Measurements from ENCODE around the gene PPOX.
A peak's percentile ranks its signal among the peaks of the same experiment; 100 is the strongest.

Gene PPOX

DNA sequence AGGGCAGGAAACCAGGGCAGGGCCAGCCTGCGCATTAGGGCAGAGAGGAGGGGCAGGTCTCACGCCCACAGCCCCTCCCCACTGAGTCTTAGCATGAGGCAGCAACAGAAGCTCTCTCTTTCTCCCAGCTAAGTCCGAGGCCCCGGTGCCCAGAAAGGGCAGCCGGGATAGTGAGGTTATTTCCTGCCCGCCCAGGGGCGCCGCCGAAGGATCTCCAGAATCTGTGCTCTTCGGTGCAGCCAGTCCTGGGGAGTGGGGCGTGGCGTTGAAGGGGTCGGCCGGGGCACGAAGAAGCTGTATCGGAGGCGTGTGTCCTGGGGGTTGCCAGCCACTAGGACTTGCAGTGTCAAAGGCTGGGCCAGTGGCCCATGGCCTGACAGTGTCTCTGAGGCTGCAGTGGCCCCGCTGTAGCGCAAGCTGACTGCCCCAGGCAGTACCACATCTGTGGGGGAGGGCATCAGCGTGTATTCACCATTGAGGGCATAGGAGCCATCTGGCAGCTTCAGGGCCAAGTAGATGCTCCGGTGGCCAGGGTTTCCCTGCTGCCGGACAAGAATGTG lies 24.8 kb downstream of the PPOX start:
- Mint-ChIP-seq H3K9me3 (no peaks in the 10 kb centered on the region), H3K4me3 (no peak overlapping the region), H3K4me1 (peaks cover 67% of the 10 kb centered on the region), H3K36me3 (peaks cover 1% of the 10 kb centered on the region), H3K27ac (no peak overlapping the region), H3K27me3 (no peaks in the 10 kb centered on the region)
- CTCF ChIA-PET = interaction anchor here (0.7 to 4.6 kb wide), 17 partner anchors 9 to 193 kb away, joined by 3 to 53 read pairs (median 9); partner anchors contain the start of genes APOA2, FCER1G, NDUFS2 and PPOX
- DNase-seq = no peak

DNA sequence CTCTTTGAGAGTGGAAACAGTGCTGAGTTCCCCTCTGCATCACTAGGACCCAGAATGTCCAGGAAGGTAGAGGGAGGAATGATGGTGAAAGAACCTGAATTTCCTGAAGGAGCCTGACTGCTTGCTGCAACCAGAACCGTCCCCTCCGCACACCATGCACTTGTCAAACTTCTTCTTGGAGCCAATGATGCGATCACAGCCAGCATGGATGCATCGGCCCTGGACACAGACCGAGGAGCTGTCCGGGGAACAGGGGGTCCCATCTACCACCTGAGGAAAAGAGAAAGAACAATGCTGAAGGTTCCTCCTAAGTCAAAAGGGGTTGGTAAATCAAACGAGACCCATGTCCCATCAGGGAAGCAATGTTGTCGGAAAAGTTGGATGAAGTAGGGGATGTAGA lies 25.7 kb downstream of the PPOX start:
- Mint-ChIP-seq H3K27ac (no peak overlapping the region), H3K4me3 (no peak overlapping the region), H3K4me1 (peaks cover 65% of the 10 kb centered on the region), H3K27me3 (no peaks in the 10 kb centered on the region), H3K9me3 (no peaks in the 10 kb centered on the region), H3K36me3 (peaks cover 1% of the 10 kb centered on the region)
- CTCF ChIA-PET = interaction anchor here (0.7 to 4.6 kb wide), 21 partner anchors 10 to 192 kb away, joined by 3 to 53 read pairs (median 8); partner anchors contain the start of genes APOA2, DEDD, FCER1G and NDUFS2
- DNase-seq = no peak

DNA sequence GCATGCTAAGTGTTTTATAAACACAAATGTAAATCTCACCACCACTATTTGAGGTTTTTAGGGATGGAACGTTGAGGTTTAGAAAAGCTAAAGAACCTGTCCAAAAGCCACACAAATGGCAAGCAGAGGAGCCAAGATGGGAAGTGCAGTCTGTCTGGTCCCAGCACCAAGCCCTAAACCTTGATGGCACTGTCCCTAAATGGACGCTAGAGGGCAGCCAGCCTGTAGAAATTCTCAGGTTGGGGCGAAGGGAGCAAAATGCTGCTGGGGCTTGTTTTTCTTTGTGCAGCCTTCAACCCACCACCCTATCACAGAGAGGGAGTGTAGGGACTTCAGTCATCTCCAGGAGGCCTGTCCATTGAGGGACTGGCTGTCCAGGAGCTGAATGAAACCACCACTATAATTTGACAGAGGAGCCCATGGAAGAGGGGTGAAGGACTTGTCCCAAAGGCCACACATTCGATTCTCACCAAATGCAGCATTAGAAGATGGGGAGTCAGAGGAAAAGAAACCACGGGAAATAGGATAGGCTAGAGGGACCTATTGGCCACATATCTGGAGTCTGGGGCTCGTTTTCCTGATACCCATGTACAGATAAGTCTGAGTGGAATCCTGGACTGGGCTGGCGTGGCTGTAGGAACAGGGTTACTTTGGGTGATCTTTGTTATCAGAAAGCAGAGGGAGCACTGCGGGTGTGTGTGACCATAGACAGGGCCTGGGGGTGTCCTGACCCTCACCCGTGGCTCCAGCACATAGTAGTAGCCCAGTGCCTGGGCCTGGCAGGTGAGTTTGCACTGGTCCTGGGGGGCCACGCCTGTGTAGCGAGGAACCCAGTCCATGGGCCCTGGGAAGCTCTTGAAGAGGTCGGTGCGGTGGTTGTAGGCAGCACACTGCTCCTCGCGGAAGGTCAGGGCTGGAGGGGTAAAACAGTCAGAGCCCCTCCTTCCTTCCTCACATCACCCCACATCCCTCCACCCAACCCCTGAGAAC lies 26.5 kb downstream of the PPOX start:
- CTCF ChIA-PET = interaction anchor here (0.5 to 4.6 kb wide), 22 partner anchors 10 to 608 kb away, joined by 3 to 53 read pairs (median 8); partner anchors contain the start of genes APOA2, DEDD, FCER1G and NDUFS2
- Mint-ChIP-seq H3K9me3 (no peaks in the 10 kb centered on the region), H3K4me3 (no peak overlapping the region), H3K27ac (peak overlapping the region; percentile 86), H3K36me3 (no peaks in the 10 kb centered on the region), H3K27me3 (no peaks in the 10 kb centered on the region), H3K4me1 (peaks cover 62% of the 10 kb centered on the region)
- peak; percentile 78 for DNase-seq

DNA sequence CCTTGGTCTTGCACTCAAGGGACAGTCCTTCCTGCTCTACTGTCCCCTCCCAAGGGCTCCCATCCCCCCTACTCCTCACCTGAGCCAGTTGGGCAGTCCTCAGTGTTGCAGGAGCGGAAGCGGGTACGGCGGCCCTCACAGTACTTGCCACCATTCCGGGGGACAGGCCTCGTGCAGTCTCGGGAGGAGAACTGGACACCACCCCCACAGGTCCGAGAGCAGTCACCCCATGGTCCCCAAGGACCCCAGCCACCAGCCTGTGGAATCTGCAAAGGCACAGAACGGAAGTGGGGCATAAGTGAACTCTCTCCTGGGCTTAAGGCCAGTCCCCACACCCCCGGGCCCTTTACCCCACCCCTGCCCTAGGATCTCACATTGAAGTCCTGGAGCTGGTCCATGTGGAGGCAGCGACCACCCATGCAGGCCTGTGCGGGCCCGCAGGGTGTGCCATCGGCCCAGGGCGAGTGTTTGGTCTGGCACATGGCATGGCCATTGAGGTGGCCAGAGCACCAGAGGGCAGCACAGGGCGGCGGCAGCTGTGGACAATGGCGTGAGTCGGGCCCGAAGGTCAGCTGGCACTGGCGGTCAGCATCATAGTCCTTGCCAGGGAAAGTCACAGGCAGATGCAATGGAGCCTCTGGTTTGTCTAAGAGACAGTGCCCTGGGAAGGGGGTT lies 27.5 kb downstream of the PPOX start:
- Mint-ChIP-seq H3K4me1 (peaks cover 58% of the 10 kb centered on the region), H3K9me3 (no peaks in the 10 kb centered on the region)

DNA sequence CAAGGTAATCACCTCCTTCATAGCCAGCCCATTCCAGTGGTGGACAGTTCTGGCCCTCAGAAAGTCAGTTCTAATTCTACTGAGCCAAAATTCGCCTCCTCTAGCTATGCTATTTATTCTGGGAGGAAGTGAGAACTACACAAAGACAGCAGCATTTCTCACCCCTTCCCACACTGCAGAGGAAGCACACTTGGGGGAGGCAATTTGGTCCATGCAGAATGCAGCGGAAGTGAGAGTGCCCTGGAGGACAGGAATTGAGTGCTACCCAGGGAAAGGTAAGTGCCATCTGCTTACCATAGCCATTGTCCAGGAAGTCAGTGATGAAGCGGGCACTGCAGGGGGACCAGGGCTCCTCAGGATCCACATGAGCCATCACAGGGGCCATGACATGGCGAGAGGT lies 28.9 kb downstream of the PPOX start:
- no peak for DNase-seq
- Mint-ChIP-seq H3K9me3 (no peaks in the 10 kb centered on the region), H3K4me1 (peaks cover 65% of the 10 kb centered on the region), H3K36me3 (no peaks in the 10 kb centered on the region), H3K4me3 (no peak overlapping the region), H3K27me3 (no peaks in the 10 kb centered on the region), H3K27ac (peak overlapping the region; percentile 85)
- CTCF ChIA-PET = interaction anchor here (1.2 to 4.6 kb wide), 5 partner anchors 7 to 187 kb away, joined by 3 to 53 read pairs (median 7); partner anchors contain the start of genes NDUFS2, PPOX and TOMM40L

More for the DNA sequence above, 27.5 kb downstream of the PPOX start:
- H3K27me3 Mint-ChIP-seq = no peaks in the 10 kb centered on the region
- H3K36me3 Mint-ChIP-seq = no peaks in the 10 kb centered on the region
- H3K4me3 Mint-ChIP-seq = no peak overlapping the region
- CTCF ChIA-PET = interaction anchor here (1.2 to 4.6 kb wide), 10 partner anchors 9 to 189 kb away, joined by 3 to 53 read pairs (median 9); partner anchors contain the start of genes NDUFS2, PPOX and TOMM40L
- H3K27ac Mint-ChIP-seq = peak overlapping the region; percentile 49
- no peak for DNase-seq

DNA sequence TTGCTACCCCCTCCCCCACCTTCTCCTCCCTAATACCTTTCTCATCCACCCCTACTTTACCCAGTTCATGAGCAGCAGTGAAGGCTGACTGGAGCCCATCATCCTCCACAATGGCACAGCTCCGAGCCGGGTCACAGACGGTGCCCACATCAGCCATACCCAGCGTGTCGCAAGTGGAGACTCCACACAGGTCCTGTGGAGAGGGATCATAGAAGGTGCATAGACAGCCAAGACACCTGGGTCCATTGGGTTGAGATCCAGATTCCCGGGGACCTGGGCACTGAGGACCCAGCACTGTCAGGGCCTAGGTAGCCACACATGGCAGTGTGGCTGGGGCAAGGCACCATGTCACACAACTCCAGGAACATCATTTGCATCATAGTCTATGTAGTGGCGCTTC lies 29.9 kb downstream of the PPOX start:
- Mint-ChIP-seq H3K4me1 (peaks cover 70% of the 10 kb centered on the region), H3K27ac (no peak overlapping the region), H3K9me3 (no peaks in the 10 kb centered on the region), H3K27me3 (no peaks in the 10 kb centered on the region), H3K4me3 (no peak overlapping the region), H3K36me3 (no peaks in the 10 kb centered on the region)
- CTCF ChIA-PET = no interaction called here
- no peak for DNase-seq

DNA sequence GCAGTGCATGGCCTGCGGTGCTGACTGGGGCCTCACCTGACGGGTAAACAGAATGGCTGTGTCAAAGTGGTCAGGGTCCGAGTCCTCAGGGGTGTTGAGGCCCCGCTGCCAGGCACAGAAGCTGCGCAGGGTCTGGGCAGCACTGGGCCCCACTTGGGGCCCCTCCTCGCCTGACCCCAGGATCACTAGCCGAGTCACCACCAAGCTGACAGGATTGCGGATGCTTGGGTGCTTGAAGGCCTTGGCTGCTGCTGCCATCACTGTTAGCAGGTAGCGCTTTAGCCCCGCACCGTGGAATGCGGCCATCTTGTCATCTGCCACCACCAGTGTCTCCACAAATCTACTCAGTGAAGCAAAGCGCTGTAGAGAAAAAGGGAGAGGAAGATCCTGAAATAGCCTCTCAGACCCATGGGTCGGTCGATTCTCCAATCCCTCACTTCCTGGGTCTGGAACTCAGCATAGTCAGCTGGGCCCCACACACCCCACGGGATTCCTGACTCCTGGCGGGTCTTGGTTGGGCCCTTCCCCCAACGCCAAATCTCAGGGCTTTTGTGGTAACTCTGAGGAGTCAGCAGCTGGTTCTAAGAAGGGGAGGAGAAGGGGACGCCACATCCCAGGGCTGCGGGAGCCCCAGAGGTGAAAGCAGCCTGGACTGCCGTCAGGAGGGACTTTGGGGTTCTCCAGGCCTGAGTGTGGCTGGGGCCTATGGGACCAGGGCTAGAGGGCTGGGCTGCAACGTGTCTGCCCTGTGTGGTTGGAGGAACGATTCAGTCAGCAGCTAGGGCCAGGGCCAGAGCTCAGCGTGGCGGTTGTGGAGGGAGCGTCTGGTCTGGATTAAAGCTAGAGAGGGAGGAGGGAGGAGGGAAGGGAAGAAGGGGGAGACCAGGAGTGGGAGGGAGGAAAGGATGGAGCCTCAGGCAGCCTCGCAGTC lies 30.6 kb downstream of the PPOX start:
- H3K4me3 Mint-ChIP-seq = no peak overlapping the region
- peak overlapping the region; percentile 55 for H3K27ac Mint-ChIP-seq
- no peak for DNase-seq
- H3K27me3 Mint-ChIP-seq = no peaks in the 10 kb centered on the region
- peaks cover 70% of the 10 kb centered on the region for H3K4me1 Mint-ChIP-seq
- no peaks in the 10 kb centered on the region for H3K9me3 Mint-ChIP-seq
- CTCF ChIA-PET = interaction anchor here (1.4 kb wide), 1 partner anchor 11 kb away, joined by 5 read pairs; no protein-coding TSS in a partner anchor
- H3K36me3 Mint-ChIP-seq = no peaks in the 10 kb centered on the region

DNA sequence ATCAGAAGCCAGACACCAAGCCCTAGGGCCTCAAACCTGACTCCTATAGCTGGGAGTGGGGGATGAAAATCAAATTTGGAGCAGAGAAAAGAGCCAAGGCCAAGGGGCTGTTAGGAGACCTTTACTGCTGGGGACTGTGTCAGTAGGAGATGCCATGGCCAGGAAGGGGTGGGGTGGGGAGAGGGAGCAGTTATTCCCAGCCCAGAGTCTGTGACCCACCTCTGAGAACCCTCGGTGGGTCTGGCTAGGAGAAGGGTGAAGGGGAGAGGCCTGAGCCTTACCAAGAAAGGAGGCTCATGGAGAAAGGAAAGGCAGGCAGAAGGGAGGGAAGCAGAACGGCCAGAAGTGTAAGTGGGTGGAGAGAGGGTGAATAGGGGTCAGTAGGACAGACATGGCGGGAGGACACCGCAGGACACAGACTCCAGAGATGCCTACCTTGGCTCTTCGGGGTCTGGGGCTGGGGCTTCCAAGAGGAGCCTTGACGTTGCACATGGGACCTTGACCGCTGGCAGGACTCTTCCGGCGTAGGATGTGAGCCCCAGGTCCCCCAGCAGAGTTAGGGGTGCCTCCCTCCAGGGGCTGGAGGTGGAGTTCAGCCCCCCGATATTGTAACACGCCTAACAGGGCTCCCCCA lies 31.5 kb downstream of the PPOX start:
- peaks cover 3% of the 10 kb centered on the region for H3K36me3 Mint-ChIP-seq
- no peak overlapping the region for H3K4me3 Mint-ChIP-seq
- H3K9me3 Mint-ChIP-seq = no peaks in the 10 kb centered on the region
- H3K4me1 Mint-ChIP-seq = peaks cover 70% of the 10 kb centered on the region
- CTCF ChIA-PET = interaction anchor here (1.4 kb wide), 1 partner anchor 12 kb away, joined by 5 read pairs; no protein-coding TSS in a partner anchor
- H3K27me3 Mint-ChIP-seq = no peaks in the 10 kb centered on the region
- DNase-seq = no peak
- H3K27ac Mint-ChIP-seq = no peak overlapping the region

DNA sequence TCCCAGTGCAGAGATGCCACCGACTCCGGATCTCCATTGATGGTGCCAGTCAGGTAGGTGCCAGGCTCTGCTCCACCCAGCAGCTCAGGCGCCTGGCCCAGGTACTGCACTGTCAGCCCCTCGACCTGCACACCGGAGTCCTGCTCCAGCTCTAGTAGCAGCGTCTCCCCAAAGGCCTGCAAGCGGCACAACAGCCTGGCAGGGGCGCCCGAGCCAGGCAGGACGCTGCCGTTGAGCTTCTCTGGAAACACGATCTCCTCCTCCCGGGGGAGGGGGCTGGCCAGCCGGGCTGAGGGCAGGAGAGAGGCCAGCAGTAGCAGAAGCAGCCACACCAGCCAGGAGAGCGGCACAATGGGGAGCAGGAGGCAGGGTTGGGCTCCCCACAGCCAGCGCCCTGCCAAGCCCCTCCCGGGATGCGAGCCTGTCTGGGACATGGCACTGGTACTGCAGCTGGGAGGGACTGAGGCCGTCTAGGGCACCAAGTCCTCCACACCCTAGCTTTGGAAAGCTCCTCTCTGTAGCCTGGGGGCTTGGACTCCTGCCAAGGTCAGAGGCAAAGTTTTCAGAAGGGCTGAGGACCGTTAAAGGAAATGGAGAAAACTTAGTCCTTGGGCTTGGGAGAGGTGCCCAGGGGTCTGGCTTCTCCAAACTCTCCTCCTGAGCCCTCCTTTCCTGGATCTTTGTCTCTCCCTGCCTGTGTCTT lies 32.1 kb downstream of the PPOX start:
- H3K9me3 Mint-ChIP-seq = no peaks in the 10 kb centered on the region
- H3K27me3 Mint-ChIP-seq = no peaks in the 10 kb centered on the region
- no peak for DNase-seq
- H3K27ac Mint-ChIP-seq = no peak overlapping the region
- CTCF ChIA-PET = interaction anchor here (1.4 kb wide), 1 partner anchor 12 kb away, joined by 4 read pairs; no protein-coding TSS in a partner anchor
- H3K4me1 Mint-ChIP-seq = peaks cover 69% of the 10 kb centered on the region
- H3K4me3 Mint-ChIP-seq = no peak overlapping the region
- peaks cover 7% of the 10 kb centered on the region for H3K36me3 Mint-ChIP-seq

DNA sequence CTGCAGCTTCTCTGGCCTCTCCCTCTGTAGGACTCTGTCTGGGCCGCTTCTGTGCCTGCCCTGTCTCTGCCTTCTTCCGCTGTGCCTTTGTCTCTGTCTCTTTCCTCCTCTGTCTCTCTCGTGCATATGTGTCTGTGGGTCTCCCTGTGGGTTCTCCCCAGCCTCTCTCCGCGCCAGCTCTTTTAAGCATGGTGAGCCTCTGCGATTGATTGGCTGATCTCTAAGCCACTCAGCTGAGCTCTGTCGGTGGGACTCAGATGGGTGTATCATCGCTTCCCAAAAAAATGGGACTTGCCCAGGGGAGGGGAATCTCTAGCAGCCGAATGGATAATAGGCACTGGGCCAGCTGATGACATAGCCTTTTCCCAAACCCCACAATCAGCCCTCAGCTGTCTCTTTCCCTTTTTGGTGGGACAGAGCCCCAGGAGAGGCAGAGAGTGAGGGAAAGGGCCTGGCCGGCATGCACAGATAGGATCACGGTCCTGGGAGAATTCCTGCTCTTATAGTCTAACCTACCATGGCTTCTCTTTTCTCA lies 32.7 kb downstream of the PPOX start, which contains the start of gene ADAMTS4:
Gene ADAMTS4, minus strand, starts transcription at position 158 of the 535 bp plus-strand sequence. CDS start 427 bp downstream, outside the sequence.
- Mint-ChIP-seq H3K4me3 (no peak within 1 kb of the TSS), H3K27ac (peak within 1 kb of the TSS; percentile 97), H3K9me3 (no peaks in the 10 kb centered on the region), H3K4me1 (peaks cover 74% of the 10 kb centered on the region), H3K27me3 (no peaks in the 10 kb centered on the region), H3K36me3 (peaks cover 13% of the 10 kb centered on the region)
- DNase-seq = no peak
- CTCF ChIA-PET = interaction anchor here (1.4 kb wide), 1 partner anchor 12 kb away, joined by 4 read pairs; no protein-coding TSS in a partner anchor

DNA sequence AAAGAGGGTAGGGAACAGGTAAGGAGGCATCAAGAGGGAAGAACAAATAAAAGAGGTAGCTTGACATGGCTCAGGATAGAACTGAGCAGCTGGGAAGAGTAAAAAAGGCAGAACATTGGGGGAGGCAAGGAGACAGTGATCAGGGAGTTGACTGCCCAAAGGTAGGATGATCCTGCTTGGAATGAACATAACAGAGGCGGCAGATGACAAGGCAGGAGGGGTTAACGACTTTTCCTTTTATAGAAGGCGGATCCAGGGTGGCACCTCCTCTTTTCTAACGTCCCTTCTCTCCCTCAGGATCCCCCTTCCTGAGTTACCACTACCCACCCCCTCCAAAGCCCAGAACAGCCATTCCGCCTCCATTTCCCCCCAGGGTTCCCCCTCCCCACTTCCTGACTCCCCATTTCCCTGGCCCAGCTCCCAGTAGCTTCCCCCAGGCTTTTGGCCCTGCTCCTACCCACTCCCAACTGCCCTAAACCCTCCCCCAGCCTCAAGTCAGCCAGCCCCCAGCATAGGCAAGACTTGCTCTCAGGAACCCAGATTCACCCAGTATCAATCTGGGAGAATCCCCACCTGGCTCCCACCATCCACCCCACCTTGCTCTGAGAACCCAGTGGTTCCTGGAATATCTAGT lies 33.4 kb downstream of the PPOX start:
- Mint-ChIP-seq H3K4me3 (no peak overlapping the region), H3K27me3 (no peaks in the 10 kb centered on the region), H3K9me3 (no peaks in the 10 kb centered on the region), H3K4me1 (peaks cover 80% of the 10 kb centered on the region), H3K27ac (peak overlapping the region; percentile 97), H3K36me3 (peaks cover 19% of the 10 kb centered on the region)
- DNase-seq = no peak
- CTCF ChIA-PET = interaction anchor here (1.4 kb wide), 1 partner anchor 13 kb away, joined by 4 read pairs; no protein-coding TSS in a partner anchor

All from activated naive CD4-positive, alpha-beta T cell treated with anti-CD3 and anti-CD28 coated beads, Interleukin-2, amount 10 ng/mL, durations not matched to agents 7 days and 5 days (primary cell).